Nucleus accumbens (tissue), 56 donors: ENCODE data around the gene C11orf21.
A peak's percentile ranks its signal among the peaks of the same experiment; 100 is the strongest.

Experiments used
- DNase-seq, 56 donors: peaks; one replicate each; lab custom pipeline; 2025; lab: John Stamatoyannopoulos, UW

The C11orf21 gene

DNA sequence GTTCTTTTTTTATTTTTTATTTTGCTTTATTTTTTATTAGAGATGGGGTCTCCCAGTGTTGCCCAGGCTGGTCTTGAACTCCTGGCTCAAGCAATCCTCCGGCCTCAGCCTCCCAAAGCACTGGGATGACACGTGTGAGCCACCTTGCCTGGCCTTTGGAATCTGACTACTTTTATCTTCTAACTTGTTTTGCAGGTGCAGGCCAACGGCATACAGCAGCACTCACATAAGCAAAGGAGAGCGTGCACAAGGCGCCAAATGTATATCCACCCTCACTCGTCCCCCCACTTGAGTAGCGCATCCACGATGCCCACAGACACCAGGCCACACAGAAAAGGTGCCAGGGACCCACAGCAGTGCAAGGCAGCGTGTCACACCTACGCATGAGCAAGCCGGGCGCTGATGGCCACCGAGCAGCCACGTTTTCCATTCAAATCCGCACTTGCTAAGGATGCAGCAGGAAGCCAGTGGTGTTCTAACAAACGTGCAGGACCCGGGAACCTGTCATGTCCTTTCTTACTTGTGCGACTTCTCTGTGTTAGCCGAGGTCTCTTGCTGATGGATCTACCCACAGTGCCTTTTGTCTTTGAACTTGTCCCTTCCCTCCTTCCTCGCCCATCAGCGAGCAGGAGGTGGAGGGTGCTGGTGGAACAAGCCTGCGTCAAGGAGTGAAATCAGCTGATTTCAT, 37.2 kb downstream of the C11orf21 start:
- no peak for DNase-seq

DNA sequence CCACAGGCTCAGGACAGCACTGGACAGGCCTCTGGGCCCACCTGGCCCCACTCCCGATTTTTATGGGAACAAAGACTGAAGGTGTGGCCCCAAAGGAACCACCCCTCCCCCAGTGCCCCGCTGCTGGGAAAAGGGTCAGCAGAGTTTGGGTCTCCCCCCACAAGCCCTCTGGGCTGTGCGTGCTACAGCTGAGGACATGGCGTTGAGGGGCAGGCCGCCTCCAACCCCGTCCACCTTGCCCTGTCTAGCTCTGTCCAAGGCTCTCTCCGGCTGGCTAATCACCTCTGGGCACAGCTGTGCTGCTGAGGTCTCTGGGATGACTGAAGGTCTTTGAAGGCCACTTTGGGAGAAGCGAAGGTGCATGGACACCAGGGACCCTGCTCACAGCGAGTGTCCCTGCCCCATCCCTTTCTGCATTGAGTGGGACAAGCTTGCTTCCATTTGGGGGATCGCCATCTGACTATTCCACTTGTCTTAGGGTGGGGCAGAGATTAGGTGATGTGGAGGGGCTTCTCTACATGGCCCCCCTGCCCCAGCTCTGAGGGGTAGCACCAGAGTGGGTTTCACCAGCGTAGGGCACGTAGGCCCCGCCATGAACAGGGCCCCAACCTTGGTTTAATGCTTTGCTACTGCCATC, 37.9 kb downstream of the C11orf21 start:
- no peak for DNase-seq

DNA sequence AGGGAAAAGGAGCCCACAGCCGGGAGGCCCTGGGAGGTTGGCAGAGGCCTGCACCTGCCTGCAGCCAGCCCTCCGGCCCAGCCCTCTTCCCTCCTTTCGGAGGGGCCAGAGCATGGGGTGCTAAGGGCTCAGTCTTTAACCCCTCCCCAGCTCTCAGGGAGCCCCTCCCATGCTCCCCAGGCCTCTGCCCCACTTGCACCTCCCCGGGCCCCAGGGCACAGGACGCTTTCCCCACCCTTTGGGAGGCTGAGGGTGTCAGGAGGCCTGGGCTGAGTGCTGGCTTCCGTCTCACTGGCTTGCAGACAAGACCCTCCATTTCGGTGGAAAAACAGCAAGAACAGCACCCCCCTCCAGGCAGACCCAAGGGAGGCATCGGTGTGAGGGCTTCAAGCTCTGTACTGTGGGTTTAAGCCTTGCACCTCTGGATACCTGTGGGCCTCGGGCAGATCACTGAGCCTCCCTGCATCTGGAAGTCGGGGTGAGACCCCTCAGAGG, 38.6 kb downstream of the C11orf21 start:
- DNase-seq, result no peak

DNA sequence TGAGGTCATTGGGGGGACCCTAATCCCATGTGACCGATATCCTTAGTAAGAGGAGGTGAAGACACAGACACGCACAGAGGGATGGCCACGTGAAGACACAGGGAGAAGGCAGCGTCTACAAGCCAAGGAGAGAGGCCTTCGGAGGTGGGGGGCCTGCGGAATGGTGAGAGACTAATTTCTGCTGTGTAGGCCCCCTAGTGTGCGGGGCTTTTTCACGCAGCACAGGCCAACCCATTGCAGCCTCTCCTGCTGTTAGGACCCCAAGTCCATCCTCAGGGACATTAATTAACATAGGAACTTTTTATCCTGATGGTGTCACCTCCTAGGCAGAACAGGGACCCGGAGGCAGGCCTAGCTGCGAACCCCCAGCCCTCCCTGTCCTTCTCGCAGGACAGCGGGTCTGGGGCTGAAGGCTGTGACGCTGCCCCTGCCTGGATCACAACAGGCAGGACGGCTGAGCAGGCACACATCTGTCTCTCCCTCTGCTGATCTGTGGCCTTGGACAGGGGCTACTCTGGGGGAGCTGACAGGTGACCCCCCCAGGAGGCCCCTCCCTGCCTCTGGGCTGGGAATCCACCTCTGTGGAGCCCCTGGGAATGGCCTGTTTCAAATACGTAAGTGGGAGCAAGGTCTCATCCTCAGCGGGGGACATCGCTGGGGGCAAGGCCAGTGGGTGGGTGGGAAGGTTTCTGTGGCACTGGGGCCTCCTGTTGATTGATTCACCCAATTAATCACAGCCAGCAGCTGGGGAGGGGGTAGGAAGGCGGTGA, 39.2 kb downstream of the C11orf21 start:
- DNase-seq, result no peak

DNA sequence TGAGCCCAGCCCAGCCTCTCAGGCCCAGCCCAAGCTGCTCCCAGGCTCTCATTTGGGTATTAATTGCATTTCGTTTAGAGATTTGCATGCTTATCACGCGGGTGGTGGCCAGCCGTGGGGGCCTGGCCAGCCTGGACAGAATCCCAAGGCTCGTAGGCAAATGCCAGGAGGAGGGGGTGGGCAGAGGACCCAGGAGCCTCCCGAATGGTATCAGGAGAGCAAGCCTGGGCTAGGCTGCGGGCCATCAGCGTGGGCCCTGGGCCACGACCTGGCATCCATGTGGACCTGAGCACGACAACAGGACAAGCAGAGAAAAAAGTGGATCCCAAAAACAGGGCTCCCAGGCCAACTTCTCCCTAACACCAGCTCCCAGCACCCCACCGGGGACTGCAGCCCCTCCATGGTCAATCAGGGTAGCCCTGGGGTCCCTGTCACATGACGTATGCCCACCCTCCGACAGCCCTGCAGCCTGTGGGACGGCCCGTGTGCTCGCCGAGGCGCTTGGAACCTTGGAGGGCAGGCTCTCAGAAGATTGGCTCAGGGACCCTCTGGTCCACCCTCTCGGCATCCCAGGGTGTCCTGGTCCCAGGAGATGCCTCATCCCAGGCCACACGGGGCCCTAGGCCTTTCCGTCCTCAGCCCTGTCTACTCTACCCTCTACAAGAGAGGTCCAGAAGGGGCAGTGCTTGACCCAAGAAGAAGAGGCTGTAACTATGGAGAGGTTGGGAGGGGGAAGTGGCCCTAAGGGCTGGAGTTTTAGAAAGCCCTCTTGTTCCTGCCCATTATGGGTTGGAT, 40.1 kb downstream of the C11orf21 start:
- DNase-seq, result peak in 1 of 56 donors; percentile 8

GRCh38 chr11:2260491-2261364, 41.0 kb downstream of the C11orf21 start:
- DNase-seq, result no peak

- no peak for DNase-seq
Observed at GRCh38 chr11:2259897-2260451, 41.7 kb downstream of the C11orf21 start.

- DNase-seq, result no peak
Observed at GRCh38 chr11:2259466-2259830, 42.3 kb downstream of the C11orf21 start.

GRCh38 chr11:2258501-2259465, 42.9 kb downstream of the C11orf21 start:
- DNase-seq, result no peak

DNA sequence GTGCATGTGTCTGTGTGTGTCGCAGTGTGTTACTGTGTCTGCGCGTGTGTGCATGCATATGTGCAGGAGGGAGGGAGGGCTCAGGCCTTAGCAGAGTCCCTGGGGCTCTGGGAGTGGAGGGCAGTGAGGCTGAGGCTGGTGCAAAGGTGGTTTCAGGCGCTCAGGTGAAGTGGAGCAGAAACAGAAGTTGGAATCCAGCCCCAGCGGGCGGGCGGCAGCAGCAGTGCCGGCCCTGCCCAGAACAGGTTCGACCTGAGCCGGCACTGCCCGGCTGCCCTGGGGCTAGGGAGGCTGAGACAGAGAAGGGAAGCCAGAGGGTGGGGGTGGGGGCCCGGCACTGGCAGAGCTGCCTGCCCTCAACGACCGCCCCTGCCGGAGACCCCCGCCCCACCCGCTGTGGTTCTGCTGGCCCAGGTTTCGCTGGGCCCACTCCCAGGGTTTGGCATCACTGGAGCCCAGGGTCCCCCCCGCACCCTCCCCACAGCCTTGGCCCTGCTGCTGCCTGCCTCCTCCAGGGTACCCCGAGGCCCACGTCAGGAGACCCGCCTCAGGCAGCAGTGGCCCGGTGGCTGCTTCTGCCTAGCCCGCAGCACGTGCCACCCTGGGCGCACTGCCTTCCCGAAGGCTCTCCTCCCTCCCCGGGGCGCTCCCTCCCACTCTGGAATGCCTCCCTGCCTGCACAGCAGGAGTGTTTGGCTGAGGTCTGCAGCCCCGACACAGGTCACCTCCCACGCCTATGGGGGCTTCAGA, 44.6 kb downstream of the C11orf21 start:
- DNase-seq, result no peak

- DNase-seq, result no peak
Observed at GRCh38 chr11:2256293-2256913, 45.3 kb downstream of the C11orf21 start.

GRCh38 chr11:2252018-2252417, 49.7 kb downstream of the C11orf21 start:
- DNase-seq, result no peak

GRCh38 chr11:2251138-2251537, 50.6 kb downstream of the C11orf21 start:
- no peak for DNase-seq

GRCh38 chr11:2250485-2250884, 51.2 kb downstream of the C11orf21 start:
- DNase-seq, result no peak

DNA sequence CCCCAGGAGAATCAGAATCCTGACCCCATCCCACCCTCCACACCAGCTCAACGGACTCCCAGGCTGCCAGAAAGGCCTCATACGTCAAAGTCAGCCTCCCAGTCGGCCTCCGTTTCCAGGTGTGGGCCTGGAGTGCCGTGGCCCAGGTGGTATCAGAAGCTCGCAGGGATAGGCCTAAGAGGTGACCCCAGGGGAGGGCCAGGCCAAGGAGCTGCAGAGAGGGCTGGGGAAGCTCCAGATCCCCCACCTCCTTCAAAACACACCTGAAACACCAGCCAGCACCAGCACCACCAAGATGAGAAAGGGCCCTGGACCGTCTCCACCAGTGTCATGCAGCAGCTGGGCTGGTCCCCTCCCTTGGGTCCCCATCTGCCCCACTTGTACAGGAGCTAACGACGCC, 51.7 kb downstream of the C11orf21 start:
- DNase-seq, result no peak

- DNase-seq, result no peak
Observed at GRCh38 chr11:2249189-2249916, 52.4 kb downstream of the C11orf21 start.
